K562 (cell line): ENCODE results near the gene ALG6. TPM values are rescaled to one million over a fixed set of nuclear protein-coding genes. Genes with fewer than 3 reads are reported as not detected.

Experiments used
- CHD4 ChIP-seq: fragments of 200-600 bp; sonication (generic); IDR thresholded peaks from 3 replicates; pipeline ENCODE4 v1.6.1; 2012; ENCODE audit warnings: low read depth, mild to moderate bottlenecking, mixed read lengths, low read length, inconsistent platforms; ENCODE audit not compliant: insufficient read depth, insufficient replicate concordance, poor library complexity, severe bottlenecking
- E2F6 ChIP-seq, 2 experiments: IDR thresholded peaks; 2 replicates each; pipeline ENCODE4 v1.6.1; 2011; ENCODE audit warnings: borderline replicate concordance in 1 of 2, control low read depth in 1 of 2, low read depth in 1 of 2, low read length in 1 of 2, mild to moderate bottlenecking in 1 of 2, mixed read lengths in 1 of 2, moderate library complexity in 1 of 2; ENCODE audit not compliant: insufficient read depth in 1 of 2, insufficient read length in 1 of 2, poor library complexity in 1 of 2, severe bottlenecking in 1 of 2; ENCODE audit errors: extremely low read depth in 1 of 2
- ETV6 ChIP-seq, 3 experiments: fragments of 150-350 bp in 1 of 3; sonication (generic) in 1 of 3; formaldehyde crosslinking in 1 of 3; IDR thresholded peaks; 2 replicates each; pipeline versions ENCODE4 v1.6.1 to v1.8.0; 2014 to 2022; ENCODE audit warnings: borderline replicate concordance in 2 of 3, low read depth in 2 of 3, antibody characterized with exemption in 1 of 3, low read length in 1 of 3, mild to moderate bottlenecking in 1 of 3, missing genetic modification reagents in 1 of 3
- FIP1L1 ChIP-seq: fragments of 200-400 bp; formaldehyde crosslinking; IDR thresholded peaks from 2 replicates; pipeline ENCODE4 v1.6.1; 2018; ENCODE audit warnings: mild to moderate bottlenecking, low read depth, low read length; ENCODE audit not compliant: poor library complexity, severe bottlenecking
- HNRNPK ChIP-seq: fragments of 200-400 bp; formaldehyde crosslinking; IDR thresholded peaks from one replicate; pipeline ENCODE4 v1.6.1; 2018; ENCODE audit warnings: mild to moderate bottlenecking, low read depth, low read length; ENCODE audit not compliant: poor library complexity, severe bottlenecking
- JUND ChIP-seq, 2 experiments: IDR thresholded peaks; 2 replicates in 1 of 2; 3 replicates in 1 of 2; pipeline ENCODE4 v1.6.1; 2011; ENCODE audit warnings: borderline replicate concordance in 2 of 2, low read depth in 2 of 2, low read length in 2 of 2, improper control_type of control experiment in 1 of 2, missing biosample characterization in 1 of 2, missing genetic modification characterization in 1 of 2, missing genetic modification reagents in 1 of 2
- MAFG ChIP-seq: fragments of 450-650 bp; conservative IDR thresholded peaks from 2 replicates; pipeline ENCODE4 v1.6.1; 2016; ENCODE audit warnings: missing genetic modification characterization, missing compliant biosample characterization
- POLR2G ChIP-seq: fragments of 200-400 bp; formaldehyde crosslinking; IDR thresholded peaks from 2 replicates; pipeline ENCODE4 v1.6.1; 2017; ENCODE audit warnings: low read depth, mild to moderate bottlenecking, antibody characterized with exemption, low read length, moderate library complexity
- RB1 ChIP-seq: fragments of 450-650 bp; IDR thresholded peaks from 2 replicates; pipeline ENCODE4 v1.6.1; 2017; ENCODE audit warnings: low read depth, mild to moderate bottlenecking
- TEAD1 ChIP-seq, 2 experiments: fragments of 450-650 bp in 1 of 2; sonication (generic) in 1 of 2; formaldehyde crosslinking; IDR thresholded peaks; 2 replicates each; pipeline versions ENCODE4 v1.4.0 to v1.8.0; 2020 to 2022; ENCODE audit warnings: mild to moderate bottlenecking in 2 of 2, missing genetic modification reagents in 1 of 2
- ZNF316 ChIP-seq: fragments of 450-650 bp; IDR thresholded peaks from 2 replicates; pipeline ENCODE4 v1.6.1; 2016
- ZNF740 ChIP-seq, 3 experiments: fragments of 200-800 bp in 1 of 3; sonication (Bioruptor generic) in 1 of 3; sonication (generic) in 1 of 3; formaldehyde crosslinking in 1 of 3; IDR thresholded peaks; 2 replicates each; pipeline versions ENCODE4 v1.6.1 to v1.8.0; 2016 to 2022; ENCODE audit warnings: mild to moderate bottlenecking in 2 of 3, missing compliant biosample characterization in 2 of 3, missing genetic modification characterization in 2 of 3, missing genetic modification reagents in 1 of 3
- polyA plus RNA-seq, 8 experiments: library from polyadenylated mRNA; depleted of rRNA in 4 of 8; stranded (reverse) in 5 of 8; unstranded in 3 of 8; fragments of >200 nt; fragmentation: Nextera tagmentation in 2 of 8; fragmentation: Illumina TruSeq in 1 of 8; extraction: Ambion mirVana in 2 of 8; extraction: Trizol in 1 of 8; gene quantifications; 2 replicates each; pipeline versions ENCODE4 v1.2.1 to v1.2.3, GENCODE V29; 2011 to 2014; ENCODE audit warnings: inconsistent platforms in 1 of 8, missing spikeins in 1 of 8
- total RNA-seq, 7 experiments: library from RNA; depleted of rRNA in 6 of 7; stranded (reverse); fragments of >200 nt in 6 of 7; fragmentation: Illumina TruSeq in 2 of 7; extraction: Trizol in 2 of 7; gene quantifications; 2 replicates each; pipeline versions ENCODE4 v1.2.1 to v1.2.3, GENCODE V29; 2011 to 2021; ENCODE audit warnings: low replicate concordance in 1 of 7
- TF ChIP-seq, protein P1 (sequence below): fragments of 450-650 bp; formaldehyde crosslinking; IDR thresholded peaks from 2 replicates; pipeline ENCODE4 v1.4.0; 2020; ENCODE audit warnings: mild to moderate bottlenecking, mixed read lengths
- TF ChIP-seq, protein P2 (sequence below): sonication (generic); formaldehyde crosslinking; IDR thresholded peaks from 2 replicates; pipeline ENCODE4 v1.5.0; 2020; ENCODE audit warnings: missing genetic modification reagents

ALG6 gene
- total and polyA plus RNA-seq, 9 of the 15 experiments (the other 6 are each of a cell fraction or from before 2014, with no cell fraction given): 14.6 to 35.7 (median 23.3) TPM

GRCh38 chr1:63322114-63322943 lies 45.1 kb upstream of the ALG6 start, which contains the start of gene FOXD3 (continued):
- TF ChIP-seq JUND (IDR thresholded peaks at IDR 0.05; ENCODE audit: borderline replicate concordance, low read depth, low read length) (peak; percentile 34; the same call in 1 of the 2 replicates), JUND (tag; IDR thresholded peaks at IDR 0.05; ENCODE audit: borderline replicate concordance, low read depth, low read length) (no peak; the same call in 2 of the 3 replicates), E2F6 (IDR thresholded peaks at IDR 0.05; ENCODE audit: borderline replicate concordance in 1 of 2, extremely low read depth in 1 of 2, insufficient read depth in 1 of 2, insufficient read length in 1 of 2, low read depth in 1 of 2, low read length in 1 of 2, poor library complexity in 1 of 2, severe bottlenecking in 1 of 2) (peak; percentile 32 to 82), ZNF316 (no peak), RB1 (peak; percentile 17; the same call in 1 of the 2 replicates), MAFG (tag) (no peak), FIP1L1 (peak; percentile 87), TEAD1 (CRISPR knock-in tag; IDR thresholded peaks at IDR 0.05) (peak in 1 of 2 experiments; percentile 29; a peak in 1 of 4 replicates), HNRNPK (peak; percentile 13), ETV6 (IDR thresholded peaks at IDR 0.05; ENCODE audit: borderline replicate concordance in 1 of 2, low read depth in 2 of 2, low read length in 1 of 2) (no peak), ETV6 (CRISPR knock-in tag; IDR thresholded peaks at IDR 0.05; ENCODE audit: borderline replicate concordance) (peak; percentile 63; the same call in 1 of the 2 replicates), POLR2G (peak; percentile 76), CHD4 (peak; percentile 30), ZNF740 (CRISPR knock-in tag; IDR thresholded peaks at IDR 0.05) (peak; percentile 92), ZNF740 (tag; IDR thresholded peaks at IDR 0.05) (peak in 1 of 2 experiments; percentile 43; a peak in 1 of 4 replicates)
- TF ChIP-seq, protein P1, sequence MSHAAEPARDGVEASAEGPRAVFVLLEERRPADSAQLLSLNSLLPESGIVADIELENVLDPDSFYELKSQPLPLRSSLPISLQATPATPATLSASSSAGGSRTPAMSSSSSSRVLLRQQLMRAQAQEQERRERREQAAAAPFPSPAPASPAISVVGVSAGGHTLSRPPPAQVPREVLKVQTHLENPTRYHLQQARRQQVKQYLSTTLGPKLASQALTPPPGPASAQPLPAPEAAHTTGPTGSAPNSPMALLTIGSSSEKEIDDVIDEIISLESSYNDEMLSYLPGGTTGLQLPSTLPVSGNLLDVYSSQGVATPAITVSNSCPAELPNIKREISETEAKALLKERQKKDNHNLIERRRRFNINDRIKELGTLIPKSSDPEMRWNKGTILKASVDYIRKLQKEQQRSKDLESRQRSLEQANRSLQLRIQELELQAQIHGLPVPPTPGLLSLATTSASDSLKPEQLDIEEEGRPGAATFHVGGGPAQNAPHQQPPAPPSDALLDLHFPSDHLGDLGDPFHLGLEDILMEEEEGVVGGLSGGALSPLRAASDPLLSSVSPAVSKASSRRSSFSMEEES (CRISPR knock-in tag): peak; percentile 79
- TF ChIP-seq, protein P2, sequence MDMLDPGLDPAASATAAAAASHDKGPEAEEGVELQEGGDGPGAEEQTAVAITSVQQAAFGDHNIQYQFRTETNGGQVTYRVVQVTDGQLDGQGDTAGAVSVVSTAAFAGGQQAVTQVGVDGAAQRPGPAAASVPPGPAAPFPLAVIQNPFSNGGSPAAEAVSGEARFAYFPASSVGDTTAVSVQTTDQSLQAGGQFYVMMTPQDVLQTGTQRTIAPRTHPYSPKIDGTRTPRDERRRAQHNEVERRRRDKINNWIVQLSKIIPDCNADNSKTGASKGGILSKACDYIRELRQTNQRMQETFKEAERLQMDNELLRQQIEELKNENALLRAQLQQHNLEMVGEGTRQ (CRISPR knock-in tag): peak; percentile 95
